IMR-90 (cell line): ENCODE results near the gene NOM1. TPM values are rescaled to one million over a fixed set of nuclear protein-coding genes. Genes with fewer than 3 reads are reported as not detected.

ENCODE experiments used
- ATAC-seq: fragments of 200-7000 bp; cut with Tn5 transposase; 2 replicates; pipeline ENCODE4 v1.9.1; 2020; ENCODE audit warnings: low read depth, mild to moderate bottlenecking, moderate library complexity
- BruUV-seq: library from RNA; stranded (reverse); fragments of 400-500 nt; replicated peaks from 2 replicates; lab custom pipeline; 2021; lab: Mats Ljungman, UMichigan
- CTCF ChIA-PET: fragments of 300-600 bp; formaldehyde crosslinking; extraction: SDS; loops from one replicate; lab custom pipeline; 2021; ENCODE audit warnings: antibody characterized with exemption; lab: Yijun Ruan, JAX
- POLR2A ChIA-PET: fragments of 300-600 bp; sonication (Branson Sonifier 250); formaldehyde crosslinking; loops from one replicate; lab custom pipeline; 2022; ENCODE audit warnings: antibody characterized with exemption; ENCODE audit not compliant: unreplicated experiment; lab: Charles Lee
- DNase-seq: peaks from one replicate; pipeline ENCODE4 v3.0.0; 2013
- H2AFZ ChIP-seq: replicated peaks from 2 replicates; pipeline ENCODE3; 2013; ENCODE audit warnings: low read length, mild to moderate bottlenecking; ENCODE audit not compliant: poor library complexity
- H2AK5ac ChIP-seq: 2 replicates; pipeline ENCODE4 v1.6.1; 2013; ENCODE audit warnings: low read depth, low read length, inconsistent platforms
- H2AK9ac ChIP-seq: replicated peaks from 2 replicates; pipeline ENCODE3; 2013; ENCODE audit warnings: mild to moderate bottlenecking, low read depth, low read length, moderate library complexity; ENCODE audit not compliant: poor library complexity
- H2BK120ac ChIP-seq: 2 replicates; pipeline ENCODE4 v1.6.1; 2013; ENCODE audit warnings: low read depth, low read length, inconsistent platforms
- H2BK15ac ChIP-seq: 3 replicates; pipeline ENCODE4 v1.6.1; 2013; ENCODE audit warnings: low read depth, low read length, inconsistent platforms
- H2BK20ac ChIP-seq: 2 replicates; pipeline ENCODE4 v1.6.1; 2013; ENCODE audit warnings: low read depth, mild to moderate bottlenecking, inconsistent platforms, low read length, moderate library complexity
- H2BK5ac ChIP-seq: 2 replicates; pipeline ENCODE4 v1.6.1; 2013; ENCODE audit warnings: mild to moderate bottlenecking, low read depth, low read length, inconsistent platforms; ENCODE audit not compliant: poor library complexity, severe bottlenecking
- H3K14ac ChIP-seq: replicated peaks from 2 replicates; pipeline ENCODE4 v1.6.1; 2013; ENCODE audit warnings: low read depth, low read length, inconsistent platforms
- H3K18ac ChIP-seq: 2 replicates; pipeline ENCODE4 v1.6.1; 2013; ENCODE audit warnings: low read depth, low read length, control low read depth
- H3K23ac ChIP-seq: 2 replicates; pipeline ENCODE4 v1.6.1; 2013; ENCODE audit warnings: low read depth, low read length, inconsistent platforms
- H3K27ac ChIP-seq: 2 replicates; pipeline ENCODE4 v1.5.1; 2013; ENCODE audit warnings: mild to moderate bottlenecking, control low read depth, low read length; ENCODE audit not compliant: insufficient read depth
- H3K27me3 ChIP-seq: 2 replicates; pipeline ENCODE4 v1.6.1; 2013; ENCODE audit warnings: low read length; ENCODE audit not compliant: control insufficient read depth, insufficient read depth
- H3K36me3 ChIP-seq: 2 replicates; pipeline ENCODE4 v1.6.1; 2013; ENCODE audit warnings: low read length, mixed read lengths; ENCODE audit not compliant: control insufficient read depth, insufficient read depth
- H3K4ac ChIP-seq: 2 replicates; pipeline ENCODE4 v1.6.1; 2013; ENCODE audit warnings: low read depth, low read length, inconsistent platforms
- H3K4me1 ChIP-seq: 2 replicates; pipeline ENCODE4 v1.6.1; 2013; ENCODE audit warnings: low read length, mixed read lengths; ENCODE audit not compliant: control insufficient read depth, insufficient read depth
- H3K4me2 ChIP-seq: 2 replicates; pipeline ENCODE4 v1.6.1; 2013; ENCODE audit warnings: low read depth, mild to moderate bottlenecking, control low read depth, low read length, moderate library complexity
- H3K4me3 ChIP-seq: 2 replicates; pipeline ENCODE4 v1.5.1; 2013; ENCODE audit warnings: low read depth, mild to moderate bottlenecking, control low read depth, low read length, moderate library complexity; ENCODE audit not compliant: insufficient read depth
- H3K56ac ChIP-seq: 2 replicates; pipeline ENCODE4 v1.6.1; 2013; ENCODE audit warnings: low read length, inconsistent platforms; ENCODE audit not compliant: insufficient read depth; ENCODE audit errors: extremely low read depth
- H3K79me1 ChIP-seq, 2 experiments: 2 replicates each; pipeline ENCODE4 v1.6.1; 2013; ENCODE audit warnings: low read length in 2 of 2, inconsistent platforms in 1 of 2, low read depth in 1 of 2
- H3K9ac ChIP-seq: 2 replicates; pipeline ENCODE4 v1.6.1; 2013; ENCODE audit warnings: low read depth, low read length, control low read depth
- H3K9me1 ChIP-seq: 2 replicates; pipeline ENCODE4 v1.6.1; 2013; ENCODE audit warnings: low read length, inconsistent platforms; ENCODE audit not compliant: insufficient read depth
- H3K9me3 ChIP-seq: 2 replicates; pipeline ENCODE4 v1.6.1; 2013; ENCODE audit warnings: low read length; ENCODE audit not compliant: control insufficient read depth, insufficient read depth
- H4K20me1 ChIP-seq: 2 replicates; pipeline ENCODE4 v1.6.1; 2013; ENCODE audit warnings: low read length, inconsistent platforms; ENCODE audit not compliant: insufficient read depth
- H4K5ac ChIP-seq: 2 replicates; pipeline ENCODE4 v1.6.1; 2013; ENCODE audit warnings: mild to moderate bottlenecking, low read depth, low read length, control low read depth
- H4K8ac ChIP-seq, 2 experiments: 2 replicates each; pipeline ENCODE4 v1.6.1; 2013; ENCODE audit warnings: low read depth in 2 of 2, low read length in 2 of 2, control low read depth in 1 of 2, inconsistent platforms in 1 of 2
- H4K91ac ChIP-seq: 2 replicates; pipeline ENCODE4 v1.6.1; 2013; ENCODE audit warnings: low read depth, low read length, inconsistent platforms; ENCODE audit not compliant: insufficient read depth
- BHLHE40 ChIP-seq: fragments of 150-350 bp; IDR thresholded peaks from 2 replicates; pipeline ENCODE4 v1.6.1; 2016; ENCODE audit warnings: mild to moderate bottlenecking, low read depth, low read length
- FOS ChIP-seq: fragments of 150-350 bp; IDR thresholded peaks from 2 replicates; pipeline ENCODE4 v1.6.1; 2016; ENCODE audit warnings: low read depth, low read length
- NFE2L2 ChIP-seq: fragments of 150-350 bp; IDR thresholded peaks from 2 replicates; pipeline ENCODE4 v1.6.1; 2016; ENCODE audit warnings: low read depth, mild to moderate bottlenecking, low read length
- WGBS, 2 experiments: methylation state at CpG; one replicate each; pipeline versions ENCODE4 v1.1.5 to v1.1.7; 2013; ENCODE audit warnings: missing lambda C conversion rate in 2 of 2; ENCODE audit not compliant: insufficient read length in 1 of 2; ENCODE audit errors: extremely low coverage in 2 of 2; 5-methylcytosine and 5-hydroxymethylcytosine counted together
- dilution Hi-C: fragments of 300-500 bp; cut with HindIII; formaldehyde crosslinking; loops from one replicate; pipeline ENCODE4 v1.14.3; 2018; ENCODE audit warnings: low sequenced_read_pairs; ENCODE audit not compliant: unreplicated experiment
- in situ Hi-C: fragments of 300-500 bp; cut with MboI; formaldehyde crosslinking; loops from 3 replicates; pipeline ENCODE4 v1.14.3; 2019; ENCODE audit warnings: low sequenced_read_pairs, inconsistent platforms, mixed read lengths
- intact Hi-C: fragments of 100-400 bp; cut with micrococcal nuclease; formaldehyde crosslinking; loops from 2 replicates; pipeline ENCODE4 v1.10.0; 2022
- polyA plus RNA-seq, 3 experiments: library from polyadenylated mRNA; depleted of rRNA; stranded (reverse); fragments of >200 nt; gene quantifications; 2 replicates each; pipeline ENCODE4 v1.2.3, GENCODE V29; 2012; ENCODE audit warnings: low replicate concordance in 1 of 3
- total RNA-seq: library from RNA; depleted of rRNA; stranded (reverse); fragments of >200 nt; gene quantifications from 2 replicates; pipeline ENCODE4 v1.2.3, GENCODE V29; 2012

Gene NOM1
- total and polyA plus RNA-seq, 2 of the 4 experiments (the other 2 are of a cell fraction): 15.3 to 15.4 TPM

DNA sequence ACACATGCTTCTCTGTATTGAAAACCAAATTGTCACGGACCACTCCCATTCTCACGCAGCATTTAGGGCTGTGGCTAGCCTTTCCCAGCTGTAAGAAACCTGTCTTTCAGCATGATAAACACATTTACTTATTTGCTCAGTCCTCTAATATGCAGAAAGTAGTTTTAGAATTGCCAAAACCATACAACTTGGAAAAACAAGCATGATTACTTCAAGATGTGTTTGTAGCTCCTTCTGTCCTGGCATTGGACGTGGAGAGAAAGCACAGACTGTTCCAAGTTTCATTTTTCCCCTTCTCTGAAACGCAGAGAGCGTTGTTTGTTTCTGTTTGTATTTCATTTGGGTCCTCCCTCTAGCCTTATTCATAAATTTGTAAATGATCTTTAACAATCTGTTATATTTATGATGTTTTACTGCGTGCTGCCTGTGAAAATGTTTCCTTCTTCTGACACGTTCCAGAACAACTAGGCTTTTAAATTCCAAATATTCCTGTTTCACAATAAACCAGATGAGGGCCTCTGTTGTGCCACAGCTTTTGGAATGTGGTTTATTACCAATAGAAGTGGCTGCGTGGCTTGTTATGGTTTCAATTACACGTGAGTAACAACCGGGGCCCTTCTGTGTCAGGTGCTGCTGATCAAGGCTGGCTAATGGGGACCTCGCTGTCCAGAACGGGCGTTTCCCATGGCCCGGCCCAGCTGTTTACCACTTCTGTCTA lies 34.8 kb downstream of the NOM1 start:
- no peak overlapping the region; the same call in 1 of the 2 replicates for H3K27ac ChIP-seq
- no peak overlapping the region for H2BK20ac ChIP-seq
- H2AK5ac ChIP-seq: no peak overlapping the region
- H3K4me1 ChIP-seq: no peaks in the 10 kb centered on the region
- H3K27me3 ChIP-seq: no peaks in the 10 kb centered on the region; the same call in 1 of the 2 replicates
- no peak overlapping the region for H4K91ac ChIP-seq
- H4K5ac ChIP-seq: no peak overlapping the region
- H3K4me3 ChIP-seq: no peak overlapping the region
- no peaks in the 10 kb centered on the region for H3K9me1 ChIP-seq
- no peak overlapping the region for H3K56ac ChIP-seq
- no peak overlapping the region for H3K9ac ChIP-seq
- no peak overlapping the region for H2AFZ ChIP-seq
- peaks cover 2% of the 10 kb centered on the region; the same call in 1 of the 2 replicates for H3K9me3 ChIP-seq
- no peaks in the 10 kb centered on the region for H3K36me3 ChIP-seq
- in situ Hi-C loops (no loop called here), intact Hi-C loops (no loop called here), dilution Hi-C loops (no loop called here)
- H3K18ac ChIP-seq: no peak overlapping the region
- H2BK5ac ChIP-seq: no peak overlapping the region
- H2BK120ac ChIP-seq: no peak overlapping the region
- no peak overlapping the region for H2BK15ac ChIP-seq
- TF ChIP-seq FOS: no peak
- no peak for TF ChIP-seq NFE2L2
- TF ChIP-seq BHLHE40: peak; percentile 24; the same call in 1 of the 2 replicates
- DNase-seq: peak; percentile 28
- WGBS, 2 experiments: 100% methylated on average over 1 of the region's 14 CpGs; no CpG with 5 or more reads in 1 of the 2 experiments
- peak overlapping the region; percentile 66 for H3K4me2 ChIP-seq
- peak; percentile 50 for ATAC-seq
- H4K20me1 ChIP-seq: no peaks in the 10 kb centered on the region
- H2AK9ac ChIP-seq: no peak overlapping the region
- no peak overlapping the region for H3K4ac ChIP-seq
- no peaks in the 10 kb centered on the region for H3K79me1 ChIP-seq
- no TSS peak for BruUV-seq
- H3K23ac ChIP-seq: no peak overlapping the region
- ChIA-PET POLR2A (no interaction called here), CTCF (interaction anchor here (0.8 kb wide), 1 partner anchor 9 kb away, joined by 3 read pairs; no protein-coding TSS in a partner anchor)
- H3K14ac ChIP-seq: no peak overlapping the region
- no peak overlapping the region for H4K8ac ChIP-seq
